Adipocyte (in vitro differentiated cells): ENCODE measurements around the gene IL1B.

Experiments
- DNase-seq: peaks from one replicate; pipeline ENCODE4 v3.0.0-alpha.2; 2015; ENCODE audit warnings: low read depth
- H3K27me3 ChIP-seq: replicated peaks from 2 replicates; pipeline ENCODE4 v1.7.0; 2013; ENCODE audit warnings: mild to moderate bottlenecking, low read length, moderate library complexity; ENCODE audit not compliant: control insufficient read depth, insufficient read depth
- H3K36me3 ChIP-seq: 2 replicates; pipeline ENCODE4 v1.7.0; 2013; ENCODE audit warnings: low read length, mild to moderate bottlenecking, moderate library complexity; ENCODE audit not compliant: control insufficient read depth, insufficient read depth, severe bottlenecking
- H3K4me1 ChIP-seq: 2 replicates; pipeline ENCODE4 v1.7.0; 2013; ENCODE audit warnings: mild to moderate bottlenecking, low read length, moderate library complexity; ENCODE audit not compliant: control insufficient read depth, insufficient read depth
- H3K4me3 ChIP-seq: 2 replicates; pipeline ENCODE4 v1.7.0; 2013; ENCODE audit warnings: mild to moderate bottlenecking, low read length, moderate library complexity
- H3K9ac ChIP-seq: 2 replicates; pipeline ENCODE4 v1.7.0; 2013; ENCODE audit warnings: mild to moderate bottlenecking, low read length, moderate library complexity
- H3K9me3 ChIP-seq: 2 replicates; pipeline ENCODE4 v1.7.0; 2013; ENCODE audit warnings: mild to moderate bottlenecking, low read length, moderate library complexity; ENCODE audit not compliant: control insufficient read depth

Gene IL1B

GRCh38 chr2:112846031-112846430 is 9.5 kb upstream of the IL1B start:
- Histone ChIP-seq H3K27me3 (no peaks in the 10 kb centered on the region), H3K9me3 (no peaks in the 10 kb centered on the region)
- DNase-seq = no peak

DNA sequence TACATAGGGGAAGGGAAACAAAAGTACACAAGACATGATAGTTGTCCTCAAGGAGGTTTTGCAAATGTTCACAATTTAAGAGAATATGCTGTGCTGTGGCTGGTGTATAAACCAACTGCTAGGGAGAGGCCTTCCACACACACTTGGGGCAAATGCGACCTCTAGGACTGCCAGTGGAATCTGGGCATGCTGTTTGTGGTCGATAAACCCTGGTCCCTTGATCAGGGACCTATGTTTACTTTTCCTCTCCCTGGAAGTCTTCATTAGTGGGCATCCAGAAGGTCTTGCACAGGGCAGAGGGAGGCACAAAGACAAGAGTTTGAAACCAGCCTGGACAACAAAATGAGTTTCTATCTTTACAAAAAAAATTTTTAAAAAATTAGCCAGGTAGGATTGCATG is 7.3 kb upstream of the IL1B start:
- no peak for DNase-seq
- no peak overlapping the region for H3K4me3 ChIP-seq
- H3K4me1 ChIP-seq = peaks cover 14% of the 10 kb centered on the region
- H3K36me3 ChIP-seq = no peaks in the 10 kb centered on the region
- no peaks in the 10 kb centered on the region for H3K9me3 ChIP-seq
- H3K9ac ChIP-seq = no peak overlapping the region
- H3K27me3 ChIP-seq = no peaks in the 10 kb centered on the region

More at GRCh38 chr2:112846031-112846430, 9.5 kb upstream of the IL1B start:
- H3K4me3 ChIP-seq = no peak overlapping the region
- no peak overlapping the region for H3K9ac ChIP-seq
- no peaks in the 10 kb centered on the region for H3K36me3 ChIP-seq
- peaks cover 6% of the 10 kb centered on the region for H3K4me1 ChIP-seq

GRCh38 chr2:112843288-112843687 is 6.7 kb upstream of the IL1B start:
- H3K9ac ChIP-seq = no peak overlapping the region
- H3K9me3 ChIP-seq = no peaks in the 10 kb centered on the region
- peaks cover 14% of the 10 kb centered on the region for H3K4me1 ChIP-seq
- H3K36me3 ChIP-seq = no peaks in the 10 kb centered on the region
- no peaks in the 10 kb centered on the region for H3K27me3 ChIP-seq
- H3K4me3 ChIP-seq = no peak overlapping the region
- DNase-seq = no peak

DNA sequence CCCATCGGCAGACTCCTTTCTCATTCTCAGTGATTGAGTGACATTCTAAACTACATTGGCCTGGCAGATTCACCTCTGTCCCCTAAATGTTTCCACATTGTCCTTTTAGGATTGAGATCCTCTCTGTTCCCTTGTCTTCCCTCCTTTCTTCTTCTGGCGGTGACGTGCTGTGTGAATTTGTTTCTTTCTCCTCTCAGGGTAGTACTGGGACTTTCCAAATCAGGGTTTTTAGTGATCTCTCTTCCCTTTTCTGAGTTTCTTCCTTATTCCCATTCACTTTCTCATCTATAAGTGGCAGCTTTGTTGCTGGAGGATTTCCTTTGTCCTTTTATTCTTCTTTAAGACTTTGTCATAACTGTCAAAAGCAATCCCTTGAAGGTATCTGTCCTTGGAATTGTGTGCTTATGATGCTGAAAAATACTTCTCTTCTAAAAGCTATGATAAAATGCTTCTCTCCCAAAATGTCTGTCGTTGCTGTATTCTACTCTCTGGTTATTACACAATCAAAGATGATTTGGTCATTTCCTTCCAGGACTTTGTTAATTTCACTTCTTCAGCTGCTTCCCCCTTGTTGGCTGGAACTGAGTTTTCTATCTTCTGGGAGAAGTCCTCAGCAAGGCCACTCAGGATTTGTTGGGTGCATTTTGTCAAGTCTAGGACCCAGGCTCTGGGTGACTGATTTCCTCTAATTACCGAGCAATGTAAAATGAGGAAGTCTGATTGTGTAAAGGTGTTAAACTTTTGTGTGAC is 4.9 kb upstream of the IL1B start:
- no peak overlapping the region for H3K9ac ChIP-seq
- H3K4me1 ChIP-seq = peaks cover 22% of the 10 kb centered on the region
- no peaks in the 10 kb centered on the region for H3K27me3 ChIP-seq
- no peaks in the 10 kb centered on the region for H3K9me3 ChIP-seq
- H3K4me3 ChIP-seq = no peak overlapping the region
- no peak for DNase-seq
- H3K36me3 ChIP-seq = no peaks in the 10 kb centered on the region

DNA sequence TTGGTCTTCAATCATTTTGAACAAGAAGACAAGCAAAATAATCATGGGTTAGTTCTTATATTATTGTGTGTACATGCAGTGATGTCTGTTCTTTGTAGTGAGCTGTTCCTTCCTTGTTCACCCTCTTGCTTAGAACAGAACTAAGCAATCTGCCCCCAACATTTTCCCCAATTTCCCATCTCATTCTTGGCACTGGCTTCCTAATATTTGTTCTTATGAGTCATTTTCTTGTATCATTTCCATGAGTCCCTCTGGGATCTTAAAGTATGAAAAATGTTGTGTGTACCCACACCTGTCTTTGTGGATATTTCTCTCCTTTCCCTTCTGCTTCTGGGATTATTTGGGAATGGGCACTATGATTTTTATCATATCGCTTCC is 3.5 kb upstream of the IL1B start:
- H3K36me3 ChIP-seq = no peaks in the 10 kb centered on the region
- H3K27me3 ChIP-seq = no peaks in the 10 kb centered on the region
- H3K9ac ChIP-seq = no peak overlapping the region
- no peak overlapping the region for H3K4me3 ChIP-seq
- DNase-seq = no peak
- H3K4me1 ChIP-seq = peaks cover 36% of the 10 kb centered on the region
- H3K9me3 ChIP-seq = no peaks in the 10 kb centered on the region

- H3K27me3 ChIP-seq = no peaks in the 10 kb centered on the region
- no peak for DNase-seq
- H3K36me3 ChIP-seq = no peaks in the 10 kb centered on the region
- no peak overlapping the region for H3K9ac ChIP-seq
- no peaks in the 10 kb centered on the region for H3K9me3 ChIP-seq
- no peak overlapping the region for H3K4me3 ChIP-seq
- peaks cover 41% of the 10 kb centered on the region for H3K4me1 ChIP-seq
Measured at GRCh38 chr2:112839407-112840067, 3.0 kb upstream of the IL1B start.

DNA sequence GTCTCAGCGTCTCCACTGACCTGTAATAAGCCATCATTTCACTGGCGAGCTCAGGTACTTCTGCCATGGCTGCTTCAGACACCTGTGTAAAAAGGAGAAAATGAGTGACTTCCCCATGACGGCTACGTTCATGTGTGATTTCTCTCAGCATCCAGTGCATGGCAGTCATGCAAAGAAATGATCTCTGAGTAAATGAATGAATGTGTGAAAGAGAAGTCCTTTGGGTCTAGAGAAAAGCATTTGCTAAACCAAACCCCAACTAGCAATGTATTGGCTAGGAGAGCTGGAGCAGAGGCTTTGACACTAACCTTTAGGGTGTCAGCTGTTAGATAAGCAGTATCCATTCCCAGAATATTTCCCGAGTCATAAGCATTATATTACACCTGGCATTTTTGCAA is 417 bp downstream of the IL1B start:
- no peaks in the 10 kb centered on the region for H3K27me3 ChIP-seq
- peak overlapping the region; percentile 44 for H3K9ac ChIP-seq
- H3K4me1 ChIP-seq = peaks cover 42% of the 10 kb centered on the region
- H3K9me3 ChIP-seq = no peaks in the 10 kb centered on the region
- no peaks in the 10 kb centered on the region for H3K36me3 ChIP-seq
- DNase-seq = no peak
- peak overlapping the region; percentile 67 for H3K4me3 ChIP-seq

GRCh38 chr2:112835536-112836162 is 930 bp downstream of the IL1B start:
- peak overlapping the region; percentile 67 for H3K4me3 ChIP-seq

DNA sequence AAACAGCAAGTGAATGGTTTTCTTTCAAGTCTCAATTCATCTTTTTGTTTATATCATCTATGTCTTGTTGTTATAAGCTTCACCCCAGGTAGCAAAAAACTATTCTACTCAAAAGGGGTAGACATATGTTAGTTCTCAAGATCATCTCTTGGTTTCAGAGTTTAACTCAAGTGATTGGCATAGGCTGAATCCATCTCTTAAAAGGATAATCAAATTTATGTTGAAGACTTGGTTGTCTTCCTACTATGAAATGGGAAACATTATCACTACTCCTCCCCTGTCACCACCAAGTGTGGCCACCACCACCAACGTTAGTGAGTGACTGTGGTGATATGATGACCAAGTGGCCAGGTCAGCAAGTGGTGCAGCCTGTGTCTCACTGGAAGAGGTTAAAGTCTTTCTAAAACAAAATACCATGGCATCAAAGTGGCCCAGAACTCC is 1.5 kb downstream of the IL1B start:
- Histone ChIP-seq H3K36me3 (no peaks in the 10 kb centered on the region), H3K4me3 (no peak overlapping the region), H3K9me3 (no peaks in the 10 kb centered on the region), H3K9ac (no peak overlapping the region), H3K4me1 (peaks cover 40% of the 10 kb centered on the region), H3K27me3 (no peaks in the 10 kb centered on the region)
- no peak for DNase-seq

More at GRCh38 chr2:112835536-112836162, 930 bp downstream of the IL1B start:
- H3K9ac ChIP-seq = peak overlapping the region; percentile 44
- peaks cover 42% of the 10 kb centered on the region for H3K4me1 ChIP-seq
- H3K27me3 ChIP-seq = no peaks in the 10 kb centered on the region
- H3K9me3 ChIP-seq = no peaks in the 10 kb centered on the region
- H3K36me3 ChIP-seq = no peaks in the 10 kb centered on the region
- no peak for DNase-seq

GRCh38 chr2:112834396-112835037 is 2.1 kb downstream of the IL1B start:
- Histone ChIP-seq H3K27me3 (no peaks in the 10 kb centered on the region), H3K9ac (no peak overlapping the region), H3K9me3 (no peaks in the 10 kb centered on the region), H3K36me3 (no peaks in the 10 kb centered on the region), H3K4me3 (no peak overlapping the region), H3K4me1 (peaks cover 34% of the 10 kb centered on the region)
- DNase-seq = no peak

GRCh38 chr2:112833976-112834375 is 2.6 kb downstream of the IL1B start:
- H3K36me3 ChIP-seq = no peaks in the 10 kb centered on the region
- peaks cover 34% of the 10 kb centered on the region for H3K4me1 ChIP-seq
- no peak for DNase-seq
- H3K4me3 ChIP-seq = no peak overlapping the region
- H3K9me3 ChIP-seq = no peaks in the 10 kb centered on the region
- H3K27me3 ChIP-seq = no peaks in the 10 kb centered on the region
- H3K9ac ChIP-seq = no peak overlapping the region
